Left cardiac atrium (tissue), 4 donors: ENCODE data around the gene MTHFS. TPM values are rescaled to one million over a fixed set of nuclear protein-coding genes. Genes with fewer than 3 reads are reported as not detected.
A peak's percentile ranks its signal among the peaks of the same experiment; 100 is the strongest.
"Not testable (repeated sequence)": the region's sequence is repeated elsewhere in the genome, so short reads cannot be mapped to it uniquely, and the experiment has no call there.

Experiments used
- ATAC-seq, 2 donors: fragments of 200-7000 bp; cut with Tn5 transposase; one replicate each; pipeline ENCODE4 v1.9.1; 2020; ENCODE audit warnings: mild to moderate bottlenecking in 2 of 2, moderate library complexity in 2 of 2
- DNase-seq: peaks from one replicate; pipeline ENCODE4 v3.0.0-alpha.2; 2020
- intact Hi-C, 2 donors: fragments of 100-400 bp; cut with DNase I; formaldehyde crosslinking; loops; one replicate each; pipeline versions ENCODE4 v1.14.1 to v1.15.1; 2022 to 2023
- total RNA-seq, 2 donors: library from RNA; stranded (reverse); fragmentation: NEBNext Ultra II Directional; extraction: Animal tissue kit (Norgen Biotek cat#: 25700); gene quantifications; one replicate each; pipeline ENCODE4 v1.2.1, GENCODE V29; 2021
- donor health status: DM: no; HTN: yes; CAD: no.
- donor health status: DM: no; HTN: yes; CAD: no; lungs with severe emphysema.
- donor health status: DM: yes; HTN: yes; CAD: no.
- donor health status: Dilated cardiomyopathy.

MTHFS gene
- total RNA-seq, 2 donors from 2014 or later, result 10.4 to 23.5 TPM

- DNase-seq, result no peak
- no peak for ATAC-seq
- intact Hi-C loops, result no loop called here
Measured at GRCh38 chr15:79919090-79919748, 22.4 kb upstream of the MTHFS start.

GRCh38 chr15:79918278-79918677, 21.5 kb upstream of the MTHFS start:
- DNase-seq (no peak), ATAC-seq (no peak)
- intact Hi-C loops, result no loop called here

GRCh38 chr15:79916502-79917132, 19.8 kb upstream of the MTHFS start:
- intact Hi-C loops, result no loop called here
- no peak for ATAC-seq
- DNase-seq, result no peak

- ATAC-seq, intact Hi-C loops, DNase-seq: not testable (repeated sequence)
Measured at GRCh38 chr15:79915776-79916501, 19.1 kb upstream of the MTHFS start.

GRCh38 chr15:79914728-79915127, 17.9 kb upstream of the MTHFS start:
- ATAC-seq (no peak), DNase-seq (no peak)
- intact Hi-C loops, result no loop called here

- DNase-seq, ATAC-seq, intact Hi-C loops: not testable (repeated sequence)
Measured at GRCh38 chr15:79909556-79910335, 12.9 kb upstream of the MTHFS start.

GRCh38 chr15:79904271-79904670, 7.5 kb upstream of the MTHFS start:
- ATAC-seq, result no peak
- intact Hi-C loops, result no loop called here

GRCh38 chr15:79903626-79904025, 6.8 kb upstream of the MTHFS start:
- ATAC-seq, result no peak
- intact Hi-C loops, result no loop called here
- DNase-seq, result no peak

More at GRCh38 chr15:79904271-79904670, 7.5 kb upstream of the MTHFS start:
- no peak for DNase-seq

GRCh38 chr15:79903144-79903543, 6.3 kb upstream of the MTHFS start:
- DNase-seq, result no peak
- ATAC-seq, result no peak
- intact Hi-C loops, result no loop called here

GRCh38 chr15:79901958-79902357, 5.1 kb upstream of the MTHFS start:
- no peak for ATAC-seq
- DNase-seq, result no peak
- intact Hi-C loops, result no loop called here

- intact Hi-C loops, DNase-seq, ATAC-seq: not testable (repeated sequence)
Measured at GRCh38 chr15:79900818-79901378, 4.1 kb upstream of the MTHFS start.

GRCh38 chr15:79900087-79900486, 3.3 kb upstream of the MTHFS start:
- DNase-seq (no peak), ATAC-seq (no peak)
- intact Hi-C loops, result no loop called here

GRCh38 chr15:79898786-79899185, 2.0 kb upstream of the MTHFS start:
- intact Hi-C loops, ATAC-seq, DNase-seq: not testable (repeated sequence)

GRCh38 chr15:79898369-79898768, 1.6 kb upstream of the MTHFS start:
- ATAC-seq (no peak), DNase-seq (no peak)
- intact Hi-C loops, result no loop called here

GRCh38 chr15:79897701-79898113, 893 bp upstream of the MTHFS start:
- intact Hi-C loops, result loop anchor here in 1 of 2 donors (1.0 kb wide), 1 partner anchor 96 kb away; no protein-coding TSS in a partner anchor
- ATAC-seq (no peak), DNase-seq (no peak)

- intact Hi-C loops, result loop anchor here in 1 of 2 donors (1.0 kb wide), 1 partner anchor 96 kb away; no protein-coding TSS in a partner anchor
- DNase-seq (no peak), ATAC-seq (no peak)
Measured at GRCh38 chr15:79897380-79897678, 515 bp upstream of the MTHFS start.

- intact Hi-C loops, result no loop called here
- ATAC-seq (peak in 1 of 2 donors; percentile 1), DNase-seq (no peak)
Measured at GRCh38 chr15:79896131-79896633, 632 bp downstream of the MTHFS start.

GRCh38 chr15:79887054-79887930, 9.5 kb downstream of the MTHFS start:
- ATAC-seq (no peak), DNase-seq (no peak)
- intact Hi-C loops, result no loop called here
